ENCODE results near the gene PACSIN1.
A peak's percentile ranks its signal among the peaks of the same experiment; 100 is the strongest.

PACSIN1 gene

DNA sequence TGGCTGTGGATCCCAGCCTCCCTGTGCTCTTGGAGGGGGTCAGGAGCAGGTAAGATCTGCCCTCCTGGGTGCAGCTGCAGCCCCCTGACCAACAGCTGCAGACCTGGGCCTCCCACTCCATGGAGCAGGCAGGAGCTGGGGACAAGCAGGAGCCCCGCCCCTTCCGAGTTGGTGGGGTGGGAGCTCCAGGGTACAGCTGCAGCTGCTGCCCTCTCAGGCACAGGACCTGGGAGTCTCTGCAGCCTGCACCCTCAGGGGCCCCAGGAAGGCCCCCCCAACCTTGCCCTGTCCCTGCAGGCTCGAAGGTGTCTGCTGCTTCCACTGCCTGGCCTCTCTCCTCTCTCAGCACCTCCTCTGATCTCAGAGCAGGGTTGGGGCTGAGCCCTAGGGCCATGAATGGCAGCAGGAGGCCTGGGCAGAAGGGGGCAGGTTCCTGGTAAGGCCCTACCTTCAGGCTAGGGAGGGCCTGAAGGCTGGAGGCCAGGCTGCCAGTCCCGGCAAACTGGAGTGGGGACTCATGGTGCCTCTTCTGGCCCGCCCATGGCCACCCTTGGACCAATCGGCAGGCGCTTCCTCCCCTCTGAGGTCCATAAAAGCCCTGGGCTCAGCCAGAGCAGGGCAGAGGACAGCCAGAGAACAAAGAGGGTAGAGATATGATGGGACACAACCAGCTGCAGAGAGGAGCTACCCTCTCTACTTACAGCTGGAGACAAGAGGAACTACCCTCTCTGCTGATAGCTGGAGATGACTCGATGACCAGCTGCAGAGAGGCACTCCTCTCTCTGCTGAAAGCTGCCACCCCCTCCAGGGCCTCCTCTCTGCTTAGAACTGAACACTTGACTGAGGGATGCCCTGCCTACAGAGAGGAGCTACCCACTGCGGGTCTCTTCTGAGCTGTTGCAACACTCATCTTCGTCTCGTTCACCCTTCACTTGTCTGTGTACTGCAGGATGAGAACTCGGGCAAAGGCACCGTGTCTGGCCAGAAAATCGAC lies 7.8 kb upstream of the PACSIN1 start:
- DNase-seq (ENCODE audit: low read depth): no peak
- TF ChIP-seq, protein P1, sequence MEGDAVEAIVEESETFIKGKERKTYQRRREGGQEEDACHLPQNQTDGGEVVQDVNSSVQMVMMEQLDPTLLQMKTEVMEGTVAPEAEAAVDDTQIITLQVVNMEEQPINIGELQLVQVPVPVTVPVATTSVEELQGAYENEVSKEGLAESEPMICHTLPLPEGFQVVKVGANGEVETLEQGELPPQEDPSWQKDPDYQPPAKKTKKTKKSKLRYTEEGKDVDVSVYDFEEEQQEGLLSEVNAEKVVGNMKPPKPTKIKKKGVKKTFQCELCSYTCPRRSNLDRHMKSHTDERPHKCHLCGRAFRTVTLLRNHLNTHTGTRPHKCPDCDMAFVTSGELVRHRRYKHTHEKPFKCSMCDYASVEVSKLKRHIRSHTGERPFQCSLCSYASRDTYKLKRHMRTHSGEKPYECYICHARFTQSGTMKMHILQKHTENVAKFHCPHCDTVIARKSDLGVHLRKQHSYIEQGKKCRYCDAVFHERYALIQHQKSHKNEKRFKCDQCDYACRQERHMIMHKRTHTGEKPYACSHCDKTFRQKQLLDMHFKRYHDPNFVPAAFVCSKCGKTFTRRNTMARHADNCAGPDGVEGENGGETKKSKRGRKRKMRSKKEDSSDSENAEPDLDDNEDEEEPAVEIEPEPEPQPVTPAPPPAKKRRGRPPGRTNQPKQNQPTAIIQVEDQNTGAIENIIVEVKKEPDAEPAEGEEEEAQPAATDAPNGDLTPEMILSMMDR (conservative IDR thresholded peaks at IDR 0.05; ENCODE audit: low read depth, low read length): no peak
- no peak overlapping the region for H3K4me3 ChIP-seq (ENCODE audit: low read depth, low read length)

DNA sequence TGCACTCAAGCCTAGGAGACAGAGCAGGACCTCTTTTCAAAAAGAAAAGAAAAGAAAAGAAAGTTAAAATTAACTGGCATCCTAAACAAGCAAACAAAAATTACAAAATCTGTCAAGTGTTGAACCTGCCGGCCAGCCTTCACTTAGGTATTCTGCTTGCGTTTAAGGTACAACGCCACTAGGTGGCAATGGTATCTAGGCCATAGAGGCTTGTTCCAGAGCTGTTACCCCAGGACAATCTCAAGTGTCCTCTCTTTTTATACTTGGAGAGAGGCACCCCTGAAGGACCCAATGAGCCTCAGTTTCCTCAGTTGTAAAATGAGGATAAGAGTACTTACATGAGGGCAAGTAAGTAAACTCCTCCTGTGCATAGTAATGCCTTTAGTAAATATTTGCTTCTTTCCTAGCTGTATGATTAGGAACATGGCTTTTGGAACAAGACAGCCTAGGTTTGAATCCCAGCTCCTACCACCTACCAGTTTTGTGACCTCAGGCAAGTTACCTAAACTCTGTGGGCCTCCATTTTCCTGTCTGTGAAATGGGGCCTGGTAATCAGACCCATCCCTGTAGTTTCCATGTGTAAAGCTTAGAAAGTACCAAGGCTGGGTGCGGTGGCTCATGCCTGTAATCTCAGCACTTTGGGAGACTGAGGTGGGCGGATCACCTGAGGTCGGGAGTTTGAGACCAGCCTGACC lies 5.8 kb upstream of the PACSIN1 start:
- no peak overlapping the region for H3K4me3 ChIP-seq (ENCODE audit: low read depth, low read length)
- DNase-seq (ENCODE audit: low read depth): peak; percentile 75
- TF ChIP-seq, protein P1 (conservative IDR thresholded peaks at IDR 0.05; ENCODE audit: low read depth, low read length): peak; percentile 82

DNA sequence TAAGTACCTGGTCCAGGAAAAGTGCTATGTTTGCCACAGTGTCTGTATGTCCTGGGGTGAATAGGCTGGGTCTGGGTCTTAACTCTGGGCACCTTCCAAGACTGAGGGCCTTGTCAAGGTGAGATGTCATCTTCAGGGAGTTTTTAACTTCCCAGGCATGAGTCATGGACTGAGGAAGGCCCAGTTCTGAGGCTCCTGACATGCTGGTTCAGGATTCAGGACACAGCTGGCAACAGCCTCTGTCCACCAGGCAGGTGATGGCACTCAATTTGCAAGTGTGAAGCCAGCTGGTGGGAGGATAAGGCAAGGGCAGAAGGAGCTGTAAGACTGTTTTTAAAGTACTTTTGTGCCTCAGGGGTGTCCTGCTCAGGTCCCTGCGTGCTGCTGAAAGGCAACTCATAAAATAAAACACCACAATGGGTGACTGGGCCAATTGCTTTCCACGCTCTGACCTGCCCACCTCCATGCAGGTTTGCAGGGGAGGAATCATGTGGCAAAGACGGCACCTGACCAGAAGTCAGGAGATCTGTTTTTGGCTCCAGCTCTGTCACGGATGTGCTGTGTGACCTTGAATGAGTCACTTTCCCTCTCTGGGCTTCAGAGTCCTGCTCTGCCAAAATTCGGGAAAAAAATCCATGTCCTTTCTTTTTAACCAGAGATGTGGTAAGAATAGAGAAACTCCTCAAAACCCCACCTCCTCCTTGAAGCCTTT lies 4.9 kb upstream of the PACSIN1 start:
- TF ChIP-seq, protein P1 (conservative IDR thresholded peaks at IDR 0.05; ENCODE audit: low read depth, low read length): no peak
- no peak for DNase-seq (ENCODE audit: low read depth)
- no peak overlapping the region for H3K4me3 ChIP-seq (ENCODE audit: low read depth, low read length)

DNA sequence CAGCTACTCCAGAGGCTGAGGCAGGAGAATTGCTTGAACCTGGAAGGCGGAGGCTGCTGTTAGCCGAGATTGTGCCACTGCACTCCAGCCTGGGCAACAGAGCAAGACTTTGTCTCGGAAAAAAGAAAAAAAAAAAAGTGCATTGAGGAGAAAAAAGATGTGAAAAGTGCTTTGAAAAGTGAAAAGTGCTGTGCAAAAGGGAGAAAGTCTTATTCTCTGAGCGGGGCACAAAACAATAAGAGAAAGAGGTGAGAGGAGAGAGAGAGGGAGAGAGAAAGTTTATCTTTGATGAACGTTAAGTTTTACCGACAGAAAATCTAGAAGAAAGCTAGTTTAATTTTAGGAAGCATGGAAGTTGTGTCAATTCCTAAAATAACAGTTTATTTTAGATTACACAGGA lies 3.9 kb upstream of the PACSIN1 start:
- TF ChIP-seq, protein P1 (conservative IDR thresholded peaks at IDR 0.05; ENCODE audit: low read depth, low read length): no peak
- no peak for DNase-seq (ENCODE audit: low read depth)
- H3K4me3 ChIP-seq (ENCODE audit: low read depth, low read length): no peak overlapping the region

DNA sequence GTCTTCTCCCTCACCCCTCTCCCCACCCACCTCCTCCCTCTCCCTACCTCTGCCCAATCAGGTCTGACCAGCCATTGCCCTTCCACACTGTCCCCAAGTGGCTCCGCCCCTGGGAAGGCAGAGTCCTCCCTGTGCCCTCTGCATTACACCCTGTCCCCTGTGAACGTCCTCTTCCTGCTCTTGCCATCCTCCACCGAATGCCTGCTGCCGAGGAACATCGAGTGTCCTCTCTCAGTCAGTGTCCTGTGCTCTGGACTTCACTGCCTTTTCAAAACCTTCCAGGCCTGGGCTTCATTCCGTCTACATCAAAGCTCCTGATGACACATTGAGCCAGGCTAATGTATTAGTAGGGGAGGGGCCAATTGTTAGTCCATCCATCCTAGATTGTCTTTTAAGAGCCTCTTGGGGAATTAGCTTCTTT lies 3.3 kb upstream of the PACSIN1 start:
- H3K4me3 ChIP-seq (ENCODE audit: low read depth, low read length): no peak overlapping the region
- DNase-seq (ENCODE audit: low read depth): peak; percentile 15
- TF ChIP-seq, protein P1 (conservative IDR thresholded peaks at IDR 0.05; ENCODE audit: low read depth, low read length): no peak

DNA sequence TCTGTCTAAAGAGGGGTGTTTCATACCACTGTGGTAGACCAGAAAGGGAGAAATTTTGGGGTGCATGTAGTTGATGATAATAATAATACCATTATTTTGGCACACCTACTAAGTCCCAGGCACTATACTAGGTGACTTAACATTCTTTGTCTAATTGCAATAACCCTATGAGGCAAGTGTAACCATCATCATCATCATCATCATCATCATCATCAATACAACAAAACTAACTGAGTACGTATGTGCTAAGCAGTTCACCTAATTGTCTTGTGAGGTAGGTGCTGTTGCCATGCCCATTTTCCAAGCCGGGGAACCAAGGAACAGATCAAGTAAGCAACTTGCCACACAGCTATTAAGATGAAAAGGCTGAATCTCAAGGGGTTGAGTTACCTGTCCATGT lies 2.6 kb upstream of the PACSIN1 start:
- TF ChIP-seq, protein P1 (conservative IDR thresholded peaks at IDR 0.05; ENCODE audit: low read depth, low read length): no peak
- H3K4me3 ChIP-seq (ENCODE audit: low read depth, low read length): no peak overlapping the region
- no peak for DNase-seq (ENCODE audit: low read depth)
